WTC11 (cell line): ENCODE measurements around the gene TNRC18. TPM values are rescaled to one million over a fixed set of nuclear protein-coding genes. Genes with fewer than 3 reads are reported as not detected.

Source experiments
- ATAC-seq: fragments of 200-7000 bp; cut with Tn5 transposase; 2 replicates; pipeline ENCODE4 v1.10.0; 2021; ENCODE audit warnings: mild to moderate bottlenecking, moderate library complexity
- CTCF ChIA-PET: fragments of 300-600 bp; sonication (Branson Sonifier 250); formaldehyde crosslinking; loops from one replicate; lab custom pipeline; 2021; ENCODE audit warnings: antibody characterized with exemption; lab: Charles Lee
- POLR2A ChIA-PET: fragments of 350-600 bp; sonication (Branson Sonifier 250); formaldehyde crosslinking; loops from one replicate; lab custom pipeline; 2021; ENCODE audit warnings: antibody characterized with exemption; lab: Charles Lee
- DNase-seq: peaks from one replicate; pipeline ENCODE4 v3.0.0; 2021; ENCODE audit warnings: low spot score
- H3K27ac Mint-ChIP-seq: 2 replicates; pipeline ENCODE4 v1.8.0; 2021; ENCODE audit warnings: mixed read lengths
- H3K27me3 Mint-ChIP-seq: 2 replicates; pipeline ENCODE4 v1.8.0; 2021; ENCODE audit warnings: low read depth, mild to moderate bottlenecking, moderate library complexity, mixed read lengths
- H3K36me3 Mint-ChIP-seq: 2 replicates; pipeline ENCODE4 v1.8.0; 2021; ENCODE audit warnings: mixed read lengths
- H3K4me1 Mint-ChIP-seq: 2 replicates; pipeline ENCODE4 v1.8.0; 2022; ENCODE audit warnings: mixed read lengths
- H3K4me3 Mint-ChIP-seq: 2 replicates; pipeline ENCODE4 v1.8.0; 2021; ENCODE audit warnings: mild to moderate bottlenecking, moderate library complexity, mixed read lengths
- H3K9me3 Mint-ChIP-seq: 2 replicates; pipeline ENCODE4 v1.8.0; 2021; ENCODE audit warnings: mixed read lengths
- GTF2I ChIP-seq: fragments of 250-450 bp; sonication (Bioruptor Pico); conservative IDR thresholded peaks from 2 replicates; pipeline ENCODE4 v1.4.0; 2021; ENCODE audit warnings: mild to moderate bottlenecking
- IRF2 ChIP-seq: sonication (generic); formaldehyde crosslinking; IDR thresholded peaks from 2 replicates; pipeline ENCODE4 v1.8.0; 2022; ENCODE audit warnings: low read depth, missing genetic modification reagents, borderline replicate concordance
- NFATC4 ChIP-seq: fragments of 250-450 bp; sonication (Bioruptor Pico); IDR thresholded peaks from 2 replicates; pipeline ENCODE4 v1.9.0; 2021; ENCODE audit warnings: mild to moderate bottlenecking
- NFE2L1 ChIP-seq: sonication (generic); formaldehyde crosslinking; IDR thresholded peaks from 2 replicates; pipeline ENCODE4 v1.8.1; 2023; ENCODE audit warnings: missing genetic modification reagents
- OVOL2 ChIP-seq: fragments of 250-450 bp; sonication (Bioruptor Pico); IDR thresholded peaks from 2 replicates; pipeline ENCODE4 v1.9.0; 2021; ENCODE audit warnings: mild to moderate bottlenecking, borderline replicate concordance
- SP1 ChIP-seq: sonication (generic); formaldehyde crosslinking; conservative IDR thresholded peaks from 2 replicates; pipeline ENCODE4 v1.8.1; 2022; ENCODE audit warnings: missing genetic modification reagents
- TCF7 ChIP-seq: sonication (generic); formaldehyde crosslinking; IDR thresholded peaks from 2 replicates; pipeline ENCODE4 v1.8.0; 2022; ENCODE audit warnings: mild to moderate bottlenecking, low read depth, missing genetic modification reagents, moderate library complexity
- ZNF219 ChIP-seq: sonication (generic); formaldehyde crosslinking; IDR thresholded peaks from 2 replicates; pipeline ENCODE4 v1.8.0; 2023; ENCODE audit warnings: missing genetic modification reagents, mild to moderate bottlenecking, borderline replicate concordance
- ZNF232 ChIP-seq: sonication (generic); formaldehyde crosslinking; IDR thresholded peaks from 2 replicates; pipeline ENCODE4 v1.8.0; 2022; ENCODE audit warnings: mild to moderate bottlenecking, missing genetic modification reagents
- total RNA-seq: library from RNA; stranded (reverse); gene quantifications from 3 replicates; pipeline ENCODE4 v1.2.3, GENCODE V29; 2021
- TF ChIP-seq, protein P1 (sequence below): sonication (generic); formaldehyde crosslinking; IDR thresholded peaks from 2 replicates; pipeline ENCODE4 v1.8.1; 2023; ENCODE audit warnings: mild to moderate bottlenecking, missing genetic modification reagents
- TF ChIP-seq, protein P2 (sequence below): sonication (generic); formaldehyde crosslinking; IDR thresholded peaks from 2 replicates; pipeline ENCODE4 v1.8.1; 2022; ENCODE audit warnings: mild to moderate bottlenecking, moderate library complexity, missing genetic modification reagents
- TF ChIP-seq, protein P3 (sequence below): sonication (generic); formaldehyde crosslinking; IDR thresholded peaks from 2 replicates; pipeline ENCODE4 v1.8.0; 2022; ENCODE audit warnings: mild to moderate bottlenecking, missing genetic modification reagents
- TF ChIP-seq, protein P4 (sequence below): sonication (generic); formaldehyde crosslinking; IDR thresholded peaks from 2 replicates; pipeline ENCODE4 v1.8.0; 2023; ENCODE audit warnings: missing genetic modification reagents
- TF ChIP-seq, protein P5 (sequence below): sonication (generic); formaldehyde crosslinking; IDR thresholded peaks from 2 replicates; pipeline ENCODE4 v1.8.1; 2022; ENCODE audit warnings: missing genetic modification reagents, borderline replicate concordance
- TF ChIP-seq, protein P6 (sequence below): sonication (generic); formaldehyde crosslinking; IDR thresholded peaks from 2 replicates; pipeline ENCODE4 v1.8.0; 2022; ENCODE audit warnings: mild to moderate bottlenecking, missing genetic modification reagents
- TF ChIP-seq, protein P7 (sequence below): sonication (generic); formaldehyde crosslinking; IDR thresholded peaks from 2 replicates; pipeline ENCODE4 v1.8.1; 2023; ENCODE audit warnings: mild to moderate bottlenecking, moderate library complexity, missing genetic modification reagents
- TF ChIP-seq, protein P8 (sequence below): sonication (generic); formaldehyde crosslinking; IDR thresholded peaks from 2 replicates; pipeline ENCODE4 v1.8.1; 2022; ENCODE audit warnings: mild to moderate bottlenecking, missing genetic modification reagents, moderate library complexity, borderline replicate concordance
- TF ChIP-seq, protein P9 (sequence below): sonication (generic); formaldehyde crosslinking; IDR thresholded peaks from 2 replicates; pipeline ENCODE4 v1.8.1; 2022; ENCODE audit warnings: low read depth, missing genetic modification reagents, borderline replicate concordance
- TF ChIP-seq, protein P10 (sequence below): sonication (generic); formaldehyde crosslinking; IDR thresholded peaks from 2 replicates; pipeline ENCODE4 v1.8.1; 2023; ENCODE audit warnings: mild to moderate bottlenecking, missing genetic modification reagents, moderate library complexity

TNRC18 gene
- total RNA-seq, 1 experiment from 2014 or later, result 55.0 TPM

DNA sequence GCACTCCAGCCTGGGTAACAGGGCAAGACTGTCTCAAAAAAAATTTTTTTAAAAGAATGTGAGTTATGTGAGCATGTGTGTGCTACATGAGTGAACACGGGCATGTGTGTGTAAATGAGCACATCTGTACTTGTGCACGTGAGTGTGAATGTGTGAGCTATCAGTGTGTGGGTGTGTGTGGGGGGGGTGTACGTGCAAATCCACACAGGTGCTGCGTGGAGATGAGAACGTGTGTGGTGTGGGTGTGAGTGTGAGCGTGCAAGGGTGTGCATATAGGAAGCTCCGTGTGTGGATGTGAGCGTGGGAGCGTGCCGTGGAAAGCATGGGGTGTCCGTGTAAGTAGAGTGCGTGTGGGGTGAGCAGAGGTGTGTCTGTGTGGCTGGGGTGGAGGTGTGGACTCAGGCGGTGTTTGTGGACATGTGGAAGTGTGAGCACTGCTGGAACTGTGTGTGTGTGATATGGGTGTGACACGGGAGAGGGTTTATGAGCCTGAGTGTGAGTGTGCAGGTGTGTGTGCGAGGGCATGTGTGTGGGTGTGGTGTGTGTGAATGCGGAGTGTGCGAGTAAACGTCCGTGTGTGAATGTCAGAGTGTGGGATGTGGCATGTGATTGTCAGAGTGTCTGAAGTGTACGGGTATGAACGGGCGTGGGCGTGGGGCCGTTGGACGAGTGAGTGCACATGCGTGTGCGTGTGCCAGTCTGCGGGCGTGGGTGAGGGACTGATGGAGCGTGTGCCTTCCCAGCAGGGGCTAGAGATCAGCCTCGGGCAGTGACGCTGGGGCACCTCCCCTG, 45.9 kb upstream of the TNRC18 start:
- ChIA-PET CTCF (interaction anchor here (1.0 to 2.4 kb wide), 4 partner anchors 18 to 312 kb away, joined by 3 to 8 read pairs (median 4); partner anchors contain the start of gene RNF216), POLR2A (no interaction called here)
- H3K36me3 Mint-ChIP-seq, result no peaks in the 10 kb centered on the region
- H3K4me1 Mint-ChIP-seq, result no peaks in the 10 kb centered on the region
- H3K4me3 Mint-ChIP-seq, result no peak overlapping the region
- TF ChIP-seq, protein P1, sequence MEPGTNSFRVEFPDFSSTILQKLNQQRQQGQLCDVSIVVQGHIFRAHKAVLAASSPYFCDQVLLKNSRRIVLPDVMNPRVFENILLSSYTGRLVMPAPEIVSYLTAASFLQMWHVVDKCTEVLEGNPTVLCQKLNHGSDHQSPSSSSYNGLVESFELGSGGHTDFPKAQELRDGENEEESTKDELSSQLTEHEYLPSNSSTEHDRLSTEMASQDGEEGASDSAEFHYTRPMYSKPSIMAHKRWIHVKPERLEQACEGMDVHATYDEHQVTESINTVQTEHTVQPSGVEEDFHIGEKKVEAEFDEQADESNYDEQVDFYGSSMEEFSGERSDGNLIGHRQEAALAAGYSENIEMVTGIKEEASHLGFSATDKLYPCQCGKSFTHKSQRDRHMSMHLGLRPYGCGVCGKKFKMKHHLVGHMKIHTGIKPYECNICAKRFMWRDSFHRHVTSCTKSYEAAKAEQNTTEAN (CRISPR knock-in tag), result peak; percentile 79; the same call in 1 of the 2 replicates
- TF ChIP-seq, protein P2, sequence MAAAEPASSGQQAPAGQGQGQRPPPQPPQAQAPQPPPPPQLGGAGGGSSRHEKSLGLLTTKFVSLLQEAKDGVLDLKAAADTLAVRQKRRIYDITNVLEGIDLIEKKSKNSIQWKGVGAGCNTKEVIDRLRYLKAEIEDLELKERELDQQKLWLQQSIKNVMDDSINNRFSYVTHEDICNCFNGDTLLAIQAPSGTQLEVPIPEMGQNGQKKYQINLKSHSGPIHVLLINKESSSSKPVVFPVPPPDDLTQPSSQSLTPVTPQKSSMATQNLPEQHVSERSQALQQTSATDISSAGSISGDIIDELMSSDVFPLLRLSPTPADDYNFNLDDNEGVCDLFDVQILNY, result no peak
- TF ChIP-seq, all 79 proteins: peak for 1
- ATAC-seq (no peak), DNase-seq (no peak)
- Mint-ChIP-seq H3K27me3 (no peaks in the 10 kb centered on the region; the same call in 1 of the 2 replicates), H3K9me3 (no peaks in the 10 kb centered on the region), H3K27ac (peak overlapping the region; percentile 46)

DNA sequence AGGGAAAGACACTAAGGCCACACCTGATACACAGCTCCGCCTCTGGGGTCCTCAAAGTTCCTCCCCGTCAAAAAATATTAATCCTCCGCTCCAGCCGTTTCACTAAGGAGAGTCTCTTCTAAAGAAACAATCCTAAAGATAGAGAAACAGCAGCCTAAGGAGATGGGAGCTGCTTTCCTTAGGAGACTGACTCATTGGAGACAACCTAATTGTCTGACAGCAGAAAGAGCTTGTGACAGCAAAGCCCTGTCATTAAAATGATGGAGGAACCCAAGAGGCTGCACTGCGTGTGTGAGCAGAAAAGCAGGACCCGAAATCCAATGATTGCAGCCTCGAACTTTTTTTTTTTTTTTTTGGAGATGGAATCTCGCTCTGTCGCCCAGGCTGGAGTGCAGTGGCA, 44.0 kb upstream of the TNRC18 start:
- Mint-ChIP-seq H3K36me3 (no peaks in the 10 kb centered on the region), H3K27ac (no peak overlapping the region), H3K4me3 (no peak overlapping the region), H3K4me1 (no peaks in the 10 kb centered on the region), H3K9me3 (no peaks in the 10 kb centered on the region), H3K27me3 (no peaks in the 10 kb centered on the region; the same call in 1 of the 2 replicates)
- POLR2A ChIA-PET, result interaction anchor here (0.5 to 1.2 kb wide), 2 partner anchors 213 to 215 kb away, joined by 3 to 7 read pairs; no protein-coding TSS in a partner anchor
- ATAC-seq, result no peak
- no peak for DNase-seq
- CTCF ChIA-PET, result interaction anchor here (0.7 to 2.6 kb wide), 3 partner anchors 11 to 59 kb away, joined by 3 to 12 read pairs (median 3); no protein-coding TSS in a partner anchor
- TF ChIP-seq, protein P3, sequence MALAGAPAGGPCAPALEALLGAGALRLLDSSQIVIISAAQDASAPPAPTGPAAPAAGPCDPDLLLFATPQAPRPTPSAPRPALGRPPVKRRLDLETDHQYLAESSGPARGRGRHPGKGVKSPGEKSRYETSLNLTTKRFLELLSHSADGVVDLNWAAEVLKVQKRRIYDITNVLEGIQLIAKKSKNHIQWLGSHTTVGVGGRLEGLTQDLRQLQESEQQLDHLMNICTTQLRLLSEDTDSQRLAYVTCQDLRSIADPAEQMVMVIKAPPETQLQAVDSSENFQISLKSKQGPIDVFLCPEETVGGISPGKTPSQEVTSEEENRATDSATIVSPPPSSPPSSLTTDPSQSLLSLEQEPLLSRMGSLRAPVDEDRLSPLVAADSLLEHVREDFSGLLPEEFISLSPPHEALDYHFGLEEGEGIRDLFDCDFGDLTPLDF, result no peak
- TF ChIP-seq NFATC4, result no peak
- TF ChIP-seq TCF7 (CRISPR knock-in tag), result no peak
- TF ChIP-seq, protein P4, sequence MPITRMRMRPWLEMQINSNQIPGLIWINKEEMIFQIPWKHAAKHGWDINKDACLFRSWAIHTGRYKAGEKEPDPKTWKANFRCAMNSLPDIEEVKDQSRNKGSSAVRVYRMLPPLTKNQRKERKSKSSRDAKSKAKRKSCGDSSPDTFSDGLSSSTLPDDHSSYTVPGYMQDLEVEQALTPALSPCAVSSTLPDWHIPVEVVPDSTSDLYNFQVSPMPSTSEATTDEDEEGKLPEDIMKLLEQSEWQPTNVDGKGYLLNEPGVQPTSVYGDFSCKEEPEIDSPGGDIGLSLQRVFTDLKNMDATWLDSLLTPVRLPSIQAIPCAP (CRISPR knock-in tag), result no peak
- TF ChIP-seq, protein P5, sequence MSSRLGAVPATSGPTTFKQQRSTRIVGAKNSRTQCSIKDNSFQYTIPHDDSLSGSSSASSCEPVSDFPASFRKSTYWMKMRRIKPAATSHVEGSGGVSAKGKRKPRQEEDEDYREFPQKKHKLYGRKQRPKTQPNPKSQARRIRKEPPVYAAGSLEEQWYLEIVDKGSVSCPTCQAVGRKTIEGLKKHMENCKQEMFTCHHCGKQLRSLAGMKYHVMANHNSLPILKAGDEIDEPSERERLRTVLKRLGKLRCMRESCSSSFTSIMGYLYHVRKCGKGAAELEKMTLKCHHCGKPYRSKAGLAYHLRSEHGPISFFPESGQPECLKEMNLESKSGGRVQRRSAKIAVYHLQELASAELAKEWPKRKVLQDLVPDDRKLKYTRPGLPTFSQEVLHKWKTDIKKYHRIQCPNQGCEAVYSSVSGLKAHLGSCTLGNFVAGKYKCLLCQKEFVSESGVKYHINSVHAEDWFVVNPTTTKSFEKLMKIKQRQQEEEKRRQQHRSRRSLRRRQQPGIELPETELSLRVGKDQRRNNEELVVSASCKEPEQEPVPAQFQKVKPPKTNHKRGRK (CRISPR knock-in tag), result no peak
- TF ChIP-seq, protein P6, sequence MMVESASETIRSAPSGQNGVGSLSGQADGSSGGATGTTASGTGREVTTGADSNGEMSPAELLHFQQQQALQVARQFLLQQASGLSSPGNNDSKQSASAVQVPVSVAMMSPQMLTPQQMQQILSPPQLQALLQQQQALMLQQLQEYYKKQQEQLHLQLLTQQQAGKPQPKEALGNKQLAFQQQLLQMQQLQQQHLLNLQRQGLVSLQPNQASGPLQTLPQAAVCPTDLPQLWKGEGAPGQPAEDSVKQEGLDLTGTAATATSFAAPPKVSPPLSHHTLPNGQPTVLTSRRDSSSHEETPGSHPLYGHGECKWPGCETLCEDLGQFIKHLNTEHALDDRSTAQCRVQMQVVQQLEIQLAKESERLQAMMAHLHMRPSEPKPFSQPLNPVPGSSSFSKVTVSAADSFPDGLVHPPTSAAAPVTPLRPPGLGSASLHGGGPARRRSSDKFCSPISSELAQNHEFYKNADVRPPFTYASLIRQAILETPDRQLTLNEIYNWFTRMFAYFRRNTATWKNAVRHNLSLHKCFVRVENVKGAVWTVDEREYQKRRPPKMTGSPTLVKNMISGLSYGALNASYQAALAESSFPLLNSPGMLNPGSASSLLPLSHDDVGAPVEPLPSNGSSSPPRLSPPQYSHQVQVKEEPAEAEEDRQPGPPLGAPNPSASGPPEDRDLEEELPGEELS, result no peak
- TF ChIP-seq, protein P7, sequence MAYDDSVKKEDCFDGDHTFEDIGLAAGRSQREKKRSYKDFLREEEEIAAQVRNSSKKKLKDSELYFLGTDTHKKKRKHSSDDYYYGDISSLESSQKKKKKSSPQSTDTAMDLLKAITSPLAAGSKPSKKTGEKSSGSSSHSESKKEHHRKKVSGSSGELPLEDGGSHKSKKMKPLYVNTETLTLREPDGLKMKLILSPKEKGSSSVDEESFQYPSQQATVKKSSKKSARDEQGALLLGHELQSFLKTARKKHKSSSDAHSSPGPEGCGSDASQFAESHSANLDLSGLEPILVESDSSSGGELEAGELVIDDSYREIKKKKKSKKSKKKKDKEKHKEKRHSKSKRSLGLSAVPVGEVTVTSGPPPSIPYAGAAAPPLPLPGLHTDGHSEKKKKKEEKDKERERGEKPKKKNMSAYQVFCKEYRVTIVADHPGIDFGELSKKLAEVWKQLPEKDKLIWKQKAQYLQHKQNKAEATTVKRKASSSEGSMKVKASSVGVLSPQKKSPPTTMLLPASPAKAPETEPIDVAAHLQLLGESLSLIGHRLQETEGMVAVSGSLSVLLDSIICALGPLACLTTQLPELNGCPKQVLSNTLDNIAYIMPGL, result no peak
- TF ChIP-seq SP1, result no peak
- TF ChIP-seq, protein P8, sequence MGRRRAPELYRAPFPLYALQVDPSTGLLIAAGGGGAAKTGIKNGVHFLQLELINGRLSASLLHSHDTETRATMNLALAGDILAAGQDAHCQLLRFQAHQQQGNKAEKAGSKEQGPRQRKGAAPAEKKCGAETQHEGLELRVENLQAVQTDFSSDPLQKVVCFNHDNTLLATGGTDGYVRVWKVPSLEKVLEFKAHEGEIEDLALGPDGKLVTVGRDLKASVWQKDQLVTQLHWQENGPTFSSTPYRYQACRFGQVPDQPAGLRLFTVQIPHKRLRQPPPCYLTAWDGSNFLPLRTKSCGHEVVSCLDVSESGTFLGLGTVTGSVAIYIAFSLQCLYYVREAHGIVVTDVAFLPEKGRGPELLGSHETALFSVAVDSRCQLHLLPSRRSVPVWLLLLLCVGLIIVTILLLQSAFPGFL (CRISPR knock-in tag), result no peak
- TF ChIP-seq, protein P9, sequence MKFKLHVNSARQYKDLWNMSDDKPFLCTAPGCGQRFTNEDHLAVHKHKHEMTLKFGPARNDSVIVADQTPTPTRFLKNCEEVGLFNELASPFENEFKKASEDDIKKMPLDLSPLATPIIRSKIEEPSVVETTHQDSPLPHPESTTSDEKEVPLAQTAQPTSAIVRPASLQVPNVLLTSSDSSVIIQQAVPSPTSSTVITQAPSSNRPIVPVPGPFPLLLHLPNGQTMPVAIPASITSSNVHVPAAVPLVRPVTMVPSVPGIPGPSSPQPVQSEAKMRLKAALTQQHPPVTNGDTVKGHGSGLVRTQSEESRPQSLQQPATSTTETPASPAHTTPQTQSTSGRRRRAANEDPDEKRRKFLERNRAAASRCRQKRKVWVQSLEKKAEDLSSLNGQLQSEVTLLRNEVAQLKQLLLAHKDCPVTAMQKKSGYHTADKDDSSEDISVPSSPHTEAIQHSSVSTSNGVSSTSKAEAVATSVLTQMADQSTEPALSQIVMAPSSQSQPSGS (CRISPR knock-in tag), result no peak
- no peak for TF ChIP-seq GTF2I (CRISPR knock-in tag)
- TF ChIP-seq IRF2 (CRISPR knock-in tag), result no peak
- TF ChIP-seq, protein P10, sequence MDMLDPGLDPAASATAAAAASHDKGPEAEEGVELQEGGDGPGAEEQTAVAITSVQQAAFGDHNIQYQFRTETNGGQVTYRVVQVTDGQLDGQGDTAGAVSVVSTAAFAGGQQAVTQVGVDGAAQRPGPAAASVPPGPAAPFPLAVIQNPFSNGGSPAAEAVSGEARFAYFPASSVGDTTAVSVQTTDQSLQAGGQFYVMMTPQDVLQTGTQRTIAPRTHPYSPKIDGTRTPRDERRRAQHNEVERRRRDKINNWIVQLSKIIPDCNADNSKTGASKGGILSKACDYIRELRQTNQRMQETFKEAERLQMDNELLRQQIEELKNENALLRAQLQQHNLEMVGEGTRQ, result no peak
- no peak for TF ChIP-seq NFE2L1 (CRISPR knock-in tag)
- TF ChIP-seq ZNF232 (CRISPR knock-in tag), result no peak
- no peak for TF ChIP-seq ZNF219 (CRISPR knock-in tag)
- TF ChIP-seq OVOL2, result no peak
